HL-60 (cell line): ENCODE results near the gene AFF1.

Experiments used
- GABPA ChIP-seq: IDR thresholded peaks from 2 replicates; pipeline ENCODE4 v1.6.1; 2012; ENCODE audit warnings: low read depth
- POLR2AphosphoS5 ChIP-seq: IDR thresholded peaks from 2 replicates; pipeline ENCODE4 v1.6.1; 2012; ENCODE audit warnings: low read depth
- TF ChIP-seq, protein P1 (sequence below): IDR thresholded peaks from one replicate; pipeline ENCODE4 v1.5.1; 2011; ENCODE audit warnings: low read length, control low read depth, inconsistent platforms; ENCODE audit not compliant: insufficient read depth

GRCh38 chr4:87005369-87005689, 70.5 kb downstream of the AFF1 start:
- TF ChIP-seq, protein P1, sequence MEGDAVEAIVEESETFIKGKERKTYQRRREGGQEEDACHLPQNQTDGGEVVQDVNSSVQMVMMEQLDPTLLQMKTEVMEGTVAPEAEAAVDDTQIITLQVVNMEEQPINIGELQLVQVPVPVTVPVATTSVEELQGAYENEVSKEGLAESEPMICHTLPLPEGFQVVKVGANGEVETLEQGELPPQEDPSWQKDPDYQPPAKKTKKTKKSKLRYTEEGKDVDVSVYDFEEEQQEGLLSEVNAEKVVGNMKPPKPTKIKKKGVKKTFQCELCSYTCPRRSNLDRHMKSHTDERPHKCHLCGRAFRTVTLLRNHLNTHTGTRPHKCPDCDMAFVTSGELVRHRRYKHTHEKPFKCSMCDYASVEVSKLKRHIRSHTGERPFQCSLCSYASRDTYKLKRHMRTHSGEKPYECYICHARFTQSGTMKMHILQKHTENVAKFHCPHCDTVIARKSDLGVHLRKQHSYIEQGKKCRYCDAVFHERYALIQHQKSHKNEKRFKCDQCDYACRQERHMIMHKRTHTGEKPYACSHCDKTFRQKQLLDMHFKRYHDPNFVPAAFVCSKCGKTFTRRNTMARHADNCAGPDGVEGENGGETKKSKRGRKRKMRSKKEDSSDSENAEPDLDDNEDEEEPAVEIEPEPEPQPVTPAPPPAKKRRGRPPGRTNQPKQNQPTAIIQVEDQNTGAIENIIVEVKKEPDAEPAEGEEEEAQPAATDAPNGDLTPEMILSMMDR = no peak
- TF ChIP-seq GABPA (no peak), POLR2AphosphoS5 (no peak; the same call in 1 of the 2 replicates)
